DND-41 (cell line): ENCODE data around the gene DNAJC5.

ENCODE experiments used
- ATAC-seq: fragments of 200-7000 bp; cut with Tn5 transposase; 3 replicates; pipeline ENCODE4 v1.9.1; 2021; ENCODE audit warnings: low read depth; ENCODE audit not compliant: insufficient read depth
- DNase-seq: peaks from one replicate; pipeline ENCODE4 v3.0.0-alpha.2; 2020
- H2AFZ ChIP-seq: 2 replicates; pipeline ENCODE4 v1.6.0; 2012; ENCODE audit warnings: low read depth, low read length
- H3K27ac ChIP-seq: 2 replicates; pipeline ENCODE4 v1.5.1; 2012; ENCODE audit warnings: low read length, inconsistent platforms
- H3K27me3 ChIP-seq: fragments of 200-600 bp; sonication (generic); 2 replicates; pipeline ENCODE4 v1.6.0; 2012; ENCODE audit warnings: low read length, mild to moderate bottlenecking, inconsistent platforms; ENCODE audit not compliant: insufficient read depth, poor library complexity
- H3K36me3 ChIP-seq: 2 replicates; pipeline ENCODE4 v1.5.1; 2012; ENCODE audit warnings: low read length, inconsistent platforms; ENCODE audit not compliant: insufficient read depth
- H3K4me1 ChIP-seq: 2 replicates; pipeline ENCODE4 v1.5.1; 2012; ENCODE audit warnings: mild to moderate bottlenecking, low read length; ENCODE audit not compliant: insufficient read depth
- H3K4me2 ChIP-seq: 2 replicates; pipeline ENCODE4 v1.6.0; 2012; ENCODE audit warnings: mild to moderate bottlenecking, moderate library complexity, low read length, inconsistent platforms; ENCODE audit not compliant: insufficient read depth
- H3K4me3 ChIP-seq, 2 experiments: fragments of 200-600 bp in 1 of 2; shearing (Covaris generic) in 1 of 2; 2 replicates each; pipeline ENCODE4 v1.5.1; 2012 to 2016; ENCODE audit warnings: inconsistent platforms in 2 of 2, low read length in 2 of 2, mild to moderate bottlenecking in 2 of 2, low read depth in 1 of 2, moderate library complexity in 1 of 2
- H3K79me2 ChIP-seq: 2 replicates; pipeline ENCODE4 v1.6.0; 2012; ENCODE audit warnings: low read length, inconsistent platforms; ENCODE audit not compliant: insufficient read depth
- H3K9ac ChIP-seq: 2 replicates; pipeline ENCODE4 v1.6.0; 2012; ENCODE audit warnings: low read depth, mild to moderate bottlenecking, inconsistent platforms, low read length, moderate library complexity
- H3K9me3 ChIP-seq: 2 replicates; pipeline ENCODE4 v1.5.1; 2012; ENCODE audit warnings: low read length, moderate library complexity, mild to moderate bottlenecking, inconsistent platforms; ENCODE audit not compliant: insufficient read depth, severe bottlenecking
- H4K20me1 ChIP-seq: 2 replicates; pipeline ENCODE4 v1.6.0; 2012; ENCODE audit warnings: low read length; ENCODE audit not compliant: insufficient read depth
- EZH2 ChIP-seq: IDR thresholded peaks from 3 replicates; pipeline ENCODE4 v1.6.1; 2012; ENCODE audit warnings: borderline replicate concordance, low read depth, mild to moderate bottlenecking, moderate library complexity, low read length, inconsistent platforms; ENCODE audit not compliant: severe bottlenecking
- TF ChIP-seq, protein P1 (sequence below): IDR thresholded peaks from 2 replicates; pipeline ENCODE4 v1.5.1; 2012; ENCODE audit warnings: borderline replicate concordance, low read length, moderate library complexity, mild to moderate bottlenecking; ENCODE audit not compliant: poor library complexity, severe bottlenecking; ENCODE audit errors: extremely low read depth

DNAJC5 gene

DNA sequence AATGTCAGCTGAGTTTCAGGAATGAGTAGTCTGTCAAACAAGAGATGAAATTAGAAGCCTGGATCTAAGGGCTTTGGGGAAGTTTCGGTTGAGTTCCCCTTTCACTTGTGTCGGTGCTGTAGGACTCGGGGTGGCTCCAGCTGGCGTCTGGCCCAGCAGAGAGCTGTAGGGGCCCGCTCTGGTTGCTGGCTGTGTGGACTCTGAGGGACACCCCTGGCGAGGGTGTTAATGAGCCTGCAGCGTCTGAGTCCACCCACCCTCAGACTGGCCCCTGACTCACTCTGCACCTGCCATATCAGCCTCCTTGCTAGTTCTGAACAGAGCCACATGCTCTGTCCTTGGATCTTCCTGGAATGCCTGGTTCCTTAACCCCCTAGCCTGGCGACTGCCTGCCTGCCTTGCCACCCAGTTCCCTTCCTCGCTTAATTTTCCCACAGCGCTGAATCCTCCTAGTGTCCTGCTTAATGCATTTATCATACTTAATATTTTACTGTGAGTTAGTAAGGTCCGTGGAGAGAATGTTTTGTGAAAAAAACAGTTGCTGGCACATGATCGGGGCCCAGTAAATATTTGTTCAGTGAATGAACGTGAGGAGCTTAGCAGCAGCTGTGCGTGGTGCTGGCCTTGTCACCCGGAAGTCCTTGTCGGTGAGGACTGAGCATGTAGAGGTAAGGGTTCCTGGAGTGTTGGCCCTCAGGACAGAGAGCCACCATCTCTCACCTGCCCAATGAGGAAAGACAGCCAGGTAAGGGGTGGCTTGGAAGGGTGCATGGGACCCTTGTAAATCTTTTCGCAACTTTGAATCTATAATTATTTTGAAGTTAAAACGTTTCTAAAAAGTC lies 1.6 kb downstream of the DNAJC5 start:
- Histone ChIP-seq H3K9ac (peak overlapping the region; percentile 76), H3K27me3 (no peaks in the 10 kb centered on the region), H3K9me3 (no peaks in the 10 kb centered on the region), H3K4me1 (peaks cover 30% of the 10 kb centered on the region), H4K20me1 (peaks cover 54% of the 10 kb centered on the region), H2AFZ (no peak overlapping the region), H3K79me2 (peaks cover 62% of the 10 kb centered on the region), H3K36me3 (peaks cover 26% of the 10 kb centered on the region), H3K4me2 (peak overlapping the region; percentile 76), H3K4me3 (peak overlapping the region; percentile 51 to 60; a peak in 3 of 4 replicates), H3K27ac (peak overlapping the region; percentile 62)
- ATAC-seq (peak; percentile 34), DNase-seq (peak; percentile 28)
- TF ChIP-seq EZH2 = no peak
- TF ChIP-seq, protein P1, sequence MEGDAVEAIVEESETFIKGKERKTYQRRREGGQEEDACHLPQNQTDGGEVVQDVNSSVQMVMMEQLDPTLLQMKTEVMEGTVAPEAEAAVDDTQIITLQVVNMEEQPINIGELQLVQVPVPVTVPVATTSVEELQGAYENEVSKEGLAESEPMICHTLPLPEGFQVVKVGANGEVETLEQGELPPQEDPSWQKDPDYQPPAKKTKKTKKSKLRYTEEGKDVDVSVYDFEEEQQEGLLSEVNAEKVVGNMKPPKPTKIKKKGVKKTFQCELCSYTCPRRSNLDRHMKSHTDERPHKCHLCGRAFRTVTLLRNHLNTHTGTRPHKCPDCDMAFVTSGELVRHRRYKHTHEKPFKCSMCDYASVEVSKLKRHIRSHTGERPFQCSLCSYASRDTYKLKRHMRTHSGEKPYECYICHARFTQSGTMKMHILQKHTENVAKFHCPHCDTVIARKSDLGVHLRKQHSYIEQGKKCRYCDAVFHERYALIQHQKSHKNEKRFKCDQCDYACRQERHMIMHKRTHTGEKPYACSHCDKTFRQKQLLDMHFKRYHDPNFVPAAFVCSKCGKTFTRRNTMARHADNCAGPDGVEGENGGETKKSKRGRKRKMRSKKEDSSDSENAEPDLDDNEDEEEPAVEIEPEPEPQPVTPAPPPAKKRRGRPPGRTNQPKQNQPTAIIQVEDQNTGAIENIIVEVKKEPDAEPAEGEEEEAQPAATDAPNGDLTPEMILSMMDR = no peak

DNA sequence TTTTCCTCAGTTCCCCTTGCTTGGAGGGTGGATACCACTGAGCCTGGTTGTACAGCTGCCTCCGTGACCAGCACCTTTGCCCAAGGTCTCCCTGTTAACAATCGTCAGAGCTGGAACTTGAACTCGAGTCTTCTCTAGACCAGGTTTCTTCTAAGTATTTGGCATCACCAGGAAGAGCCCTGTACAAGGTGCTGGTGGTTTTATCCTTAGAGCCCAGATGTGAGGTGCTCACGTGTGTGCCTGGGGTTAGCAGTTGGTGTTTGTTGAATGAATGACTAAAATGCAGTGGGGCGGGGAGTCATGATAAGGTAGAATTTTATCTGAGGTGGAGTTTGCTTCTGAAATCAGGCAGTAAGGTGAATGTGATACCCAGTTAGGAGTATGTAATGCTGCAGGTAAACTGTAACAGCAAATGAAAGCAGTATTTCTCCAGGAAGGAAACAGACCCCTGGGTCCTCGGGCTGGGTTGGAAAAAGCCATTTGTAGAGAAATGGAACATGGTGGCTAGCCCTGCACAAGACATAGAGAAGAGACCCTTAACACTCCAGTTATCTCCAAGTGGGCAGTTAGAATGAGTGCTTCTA lies 3.1 kb downstream of the DNAJC5 start:
- no peak for DNase-seq
- Histone ChIP-seq H3K27ac (no peak overlapping the region), H4K20me1 (peaks cover 60% of the 10 kb centered on the region), H3K27me3 (no peaks in the 10 kb centered on the region), H3K9me3 (no peaks in the 10 kb centered on the region), H2AFZ (no peak overlapping the region), H3K9ac (no peak overlapping the region), H3K36me3 (peaks cover 24% of the 10 kb centered on the region), H3K79me2 (peaks cover 77% of the 10 kb centered on the region), H3K4me2 (no peak overlapping the region), H3K4me3 (no peak overlapping the region), H3K4me1 (peaks cover 30% of the 10 kb centered on the region)
- no peak for ATAC-seq
- TF ChIP-seq, protein P1 = no peak
- TF ChIP-seq EZH2 = no peak

DNA sequence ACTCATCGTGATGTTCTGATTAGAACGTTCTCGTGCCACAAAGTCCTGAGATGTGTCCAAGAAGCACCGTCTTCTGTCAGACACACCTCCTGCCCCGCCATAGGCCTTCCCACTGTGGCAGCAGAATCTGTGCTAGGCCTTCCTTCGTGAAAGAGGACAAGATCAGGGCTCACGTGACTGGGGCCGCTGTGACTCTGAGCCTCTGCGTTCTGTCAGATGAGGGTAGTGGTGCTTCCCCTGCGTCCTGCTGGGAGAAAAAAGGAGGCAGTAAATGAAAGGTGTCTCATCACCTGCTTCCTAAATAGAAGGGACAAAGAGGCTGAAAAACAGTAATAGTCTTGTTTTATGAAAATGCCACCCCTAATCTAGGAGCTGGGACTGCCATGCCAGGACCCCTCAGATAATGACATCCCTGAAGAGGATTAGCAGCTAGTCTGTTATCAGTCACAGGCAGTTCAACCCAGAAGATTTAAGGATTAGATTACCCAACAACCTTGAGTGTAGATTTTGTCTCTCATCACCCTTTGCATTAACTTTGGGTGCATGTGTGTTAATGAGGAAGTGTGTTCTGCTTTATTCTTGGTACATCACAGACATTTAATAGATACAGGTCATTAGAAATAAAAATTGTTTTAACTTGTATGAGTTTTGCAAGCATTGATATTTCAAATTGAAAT lies 4.1 kb downstream of the DNAJC5 start:
- Histone ChIP-seq H3K4me3 (no peak overlapping the region), H3K4me1 (peaks cover 30% of the 10 kb centered on the region), H3K4me2 (no peak overlapping the region), H3K9me3 (no peaks in the 10 kb centered on the region), H3K9ac (no peak overlapping the region), H2AFZ (no peak overlapping the region), H3K79me2 (peaks cover 86% of the 10 kb centered on the region), H3K27ac (no peak overlapping the region), H3K36me3 (peaks cover 30% of the 10 kb centered on the region), H4K20me1 (peaks cover 70% of the 10 kb centered on the region), H3K27me3 (no peaks in the 10 kb centered on the region)
- TF ChIP-seq, protein P1 = no peak
- no peak for TF ChIP-seq EZH2
- DNase-seq (no peak), ATAC-seq (no peak)
